Panc1 (cell line): ENCODE data around the gene GBP4. TPM values are rescaled to one million over a fixed set of nuclear protein-coding genes. Genes with fewer than 3 reads are reported as not detected.

Experiments
- ATAC-seq: fragments of 200-7000 bp; cut with Tn5 transposase; 2 replicates; pipeline ENCODE4 v1.9.1; 2020; ENCODE audit warnings: mild to moderate bottlenecking, moderate library complexity
- Bru-seq: library from RNA; stranded (reverse); fragments of 400-500 nt; gene quantifications from one replicate; lab custom pipeline; 2021; lab: Mats Ljungman, UMichigan
- BruChase-seq, 2 experiments: library from RNA; stranded (reverse); fragments of 400-500 nt; gene quantifications; one replicate each; lab custom pipeline; 2021; lab: Mats Ljungman, UMichigan
- BruUV-seq: library from RNA; stranded (reverse); fragments of 400-500 nt; replicated peaks from 2 replicates; lab custom pipeline; 2021; lab: Mats Ljungman, UMichigan
- CTCF ChIA-PET: fragments of 300-600 bp; sonication (Branson Sonifier 250); formaldehyde crosslinking; loops from one replicate; lab custom pipeline; 2022; ENCODE audit warnings: antibody characterized with exemption; lab: Charles Lee
- POLR2A ChIA-PET: fragments of 300-600 bp; sonication (Branson Sonifier 250); formaldehyde crosslinking; loops from one replicate; lab custom pipeline; 2022; ENCODE audit warnings: antibody characterized with exemption; lab: Charles Lee
- DNase-seq: peaks from one replicate; pipeline ENCODE4 v3.0.0-alpha.2; 2010; ENCODE audit warnings: low read depth, low spot score
- H3K27ac ChIP-seq: 2 replicates; pipeline ENCODE4 v1.5.1; 2011; ENCODE audit warnings: mild to moderate bottlenecking, low read length, inconsistent platforms
- H3K27me3 ChIP-seq: fragments of 200-500 bp; sonication (Bioruptor generic); 2 replicates; pipeline ENCODE4 v1.6.0; 2014; ENCODE audit warnings: low read length, inconsistent platforms; ENCODE audit not compliant: control insufficient read depth, insufficient read depth
- H3K36me3 ChIP-seq: fragments of 200-500 bp; sonication (Bioruptor generic); 2 replicates; pipeline ENCODE4 v1.5.1; 2014; ENCODE audit warnings: inconsistent platforms, mild to moderate bottlenecking, low read length, moderate library complexity; ENCODE audit not compliant: control insufficient read depth, insufficient read depth
- H3K4me1 ChIP-seq: 2 replicates; pipeline ENCODE4 v1.5.1; 2011; ENCODE audit warnings: inconsistent platforms, mild to moderate bottlenecking, low read length, moderate library complexity; ENCODE audit not compliant: control insufficient read depth, insufficient read depth
- H3K4me3 ChIP-seq, 2 experiments: 2 replicates each; pipeline ENCODE4 v1.5.1; 2011 to 2012; ENCODE audit warnings: low read depth in 2 of 2, low read length in 2 of 2, mild to moderate bottlenecking in 2 of 2, inconsistent platforms in 1 of 2, moderate library complexity in 1 of 2
- H3K9me3 ChIP-seq: fragments of 200-500 bp; sonication (Bioruptor generic); 2 replicates; pipeline ENCODE4 v1.5.1; 2014; ENCODE audit warnings: low read depth, mild to moderate bottlenecking, inconsistent platforms, low read length, moderate library complexity; ENCODE audit not compliant: control insufficient read depth, insufficient read depth
- CTCF ChIP-seq: fragments of 450-650 bp; IDR thresholded peaks from 2 replicates; pipeline ENCODE4 v1.5.1; 2017; ENCODE audit warnings: mild to moderate bottlenecking
- POLR2AphosphoS5 ChIP-seq: IDR thresholded peaks from 2 replicates; pipeline ENCODE4 v1.6.1; 2012; ENCODE audit warnings: mild to moderate bottlenecking, low read depth, low read length, moderate library complexity
- REST ChIP-seq, 2 experiments: IDR thresholded peaks; 2 replicates each; pipeline ENCODE4 v1.6.1; 2011 to 2012; ENCODE audit warnings: low read depth in 2 of 2, control low read depth in 1 of 2, low read length in 1 of 2, mild to moderate bottlenecking in 1 of 2, moderate library complexity in 1 of 2; ENCODE audit not compliant: insufficient read depth in 1 of 2
- SIN3A ChIP-seq: IDR thresholded peaks from 2 replicates; pipeline ENCODE4 v1.6.1; 2012; ENCODE audit warnings: low read depth, mild to moderate bottlenecking, low read length, moderate library complexity, borderline replicate concordance; ENCODE audit not compliant: insufficient read depth
- TCF7L2 ChIP-seq: IDR thresholded peaks from 2 replicates; pipeline ENCODE4 v1.6.1; 2011; ENCODE audit warnings: mild to moderate bottlenecking, low read depth, low read length, inconsistent platforms
- in situ Hi-C: cut with HindIII; loops from 2 replicates; pipeline ENCODE4 v1.10.0; 2016; ENCODE audit warnings: low sequenced_read_pairs, low pct_unique_long_range_greater_than_20kb
- intact Hi-C: fragments of 100-400 bp; cut with micrococcal nuclease; formaldehyde crosslinking; loops from one replicate; pipeline ENCODE4 v1.10.0; 2022; ENCODE audit not compliant: unreplicated experiment
- long read RNA-seq: library from polyadenylated mRNA; unstranded; transcript quantifications from one replicate; pipeline ENCODE4 v2.0.0, GENCODE V29; 2021; ENCODE audit not compliant: unreplicated experiment
- polyA plus RNA-seq: library from polyadenylated mRNA; unstranded; fragments of >200 nt; gene quantifications from one replicate; pipeline ENCODE4 v1.2.1, GENCODE V29; 2012; ENCODE audit warnings: missing spikeins; ENCODE audit not compliant: insufficient read length
- total RNA-seq: library from RNA; stranded (reverse); gene quantifications from one replicate; pipeline ENCODE4 v1.2.1, GENCODE V29; 2021; ENCODE audit not compliant: unreplicated experiment

GBP4 gene, protein sequence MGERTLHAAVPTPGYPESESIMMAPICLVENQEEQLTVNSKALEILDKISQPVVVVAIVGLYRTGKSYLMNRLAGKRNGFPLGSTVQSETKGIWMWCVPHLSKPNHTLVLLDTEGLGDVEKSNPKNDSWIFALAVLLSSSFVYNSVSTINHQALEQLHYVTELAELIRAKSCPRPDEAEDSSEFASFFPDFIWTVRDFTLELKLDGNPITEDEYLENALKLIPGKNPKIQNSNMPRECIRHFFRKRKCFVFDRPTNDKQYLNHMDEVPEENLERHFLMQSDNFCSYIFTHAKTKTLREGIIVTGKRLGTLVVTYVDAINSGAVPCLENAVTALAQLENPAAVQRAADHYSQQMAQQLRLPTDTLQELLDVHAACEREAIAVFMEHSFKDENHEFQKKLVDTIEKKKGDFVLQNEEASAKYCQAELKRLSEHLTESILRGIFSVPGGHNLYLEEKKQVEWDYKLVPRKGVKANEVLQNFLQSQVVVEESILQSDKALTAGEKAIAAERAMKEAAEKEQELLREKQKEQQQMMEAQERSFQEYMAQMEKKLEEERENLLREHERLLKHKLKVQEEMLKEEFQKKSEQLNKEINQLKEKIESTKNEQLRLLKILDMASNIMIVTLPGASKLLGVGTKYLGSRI
- total RNA-seq = 3.3 TPM
- 0.48 TPM for polyA plus RNA-seq
- Bru-seq, nascent RNA = percentile 44 among the genes with signal in this experiment
- percentile 56 among the genes with signal in this experiment for BruChase-seq, experiment 1, labeled RNA remaining after a 2-hour chase
- BruChase-seq, experiment 2, labeled RNA remaining after a 6-hour chase = percentile 72 among the genes with signal in this experiment
- long read RNA-seq, full-length matches to known transcripts = 5 of 12 reads
- long read RNA-seq, partial matches to known transcripts = 3 of 12 reads
- long read RNA-seq, other reads (novel, unspliced or antisense) = 4 of 12 reads

GRCh38 chr1:89198491-89199072 lies at the start of gene GBP4:
TSS of gene GBP4 (minus strand) at chr1:89198942. CDS start at chr1:89198834, 108 bp downstream.
- Histone ChIP-seq H3K9me3 (no peaks in the 10 kb centered on the region), H3K36me3 (no peaks in the 10 kb centered on the region), H3K27me3 (peaks cover 8% of the 10 kb centered on the region), H3K4me1 (peaks cover 11% of the 10 kb centered on the region; the same call in 1 of the 2 replicates), H3K4me3 (peak within 1 kb of the TSS; percentile 38 to 63), H3K27ac (peak within 1 kb of the TSS; percentile 20; the same call in 1 of the 2 replicates)
- ChIA-PET POLR2A (no interaction called here), CTCF (no interaction called here)
- BruUV-seq = no TSS peak
- no peak for DNase-seq
- intact Hi-C loops = no loop called here
- TF ChIP-seq POLR2AphosphoS5 (no peak), SIN3A (no peak), REST (IDR thresholded peaks at IDR 0.05; ENCODE audit: insufficient read depth in 1 of 2, low read depth in 2 of 2, low read length in 1 of 2) (no peak), CTCF (no peak), TCF7L2 (no peak)
- in situ Hi-C loops = no loop called here
- peak; percentile 80 for ATAC-seq

- POLR2A ChIA-PET = no interaction called here
- Histone ChIP-seq H3K27ac (no peak overlapping the region), H3K9me3 (no peaks in the 10 kb centered on the region), H3K27me3 (no peaks in the 10 kb centered on the region), H3K4me1 (no peaks in the 10 kb centered on the region), H3K36me3 (no peaks in the 10 kb centered on the region), H3K4me3 (no peak overlapping the region)
- CTCF ChIA-PET = no interaction called here
- DNase-seq (no peak), ATAC-seq (no peak)
- in situ Hi-C loops = no loop called here
- no TSS peak for BruUV-seq
- intact Hi-C loops = no loop called here
- TF ChIP-seq CTCF = no peak
- no peak for TF ChIP-seq TCF7L2
These were observed 44.3 kb upstream of the GBP4 start for GRCh38 chr1:89243046-89243445.
